ENCODE data around the gene FAXDC2. TPM values are rescaled to one million over a fixed set of nuclear protein-coding genes. Genes with fewer than 3 reads are reported as not detected.

Gene FAXDC2
- 0.29 to 0.37 TPM (median 0.35 TPM) in 5 replicates for total RNA-seq (2022; extraction: Qiagen RNA extraction)

GRCh38 chr5:154850255-154851062, at the start of gene FAXDC2:
Gene FAXDC2, minus strand, starts transcription at chr5:154850603. Its CDS starts 12,425 bp downstream, at chr5:154838178.

GRCh38 chr5:154858297-154858971, 8.0 kb upstream of the FAXDC2 start, which contains the start of gene CNOT8:
Gene CNOT8, plus strand, starts transcription at chr5:154858627. Its CDS starts 4,652 bp downstream, at chr5:154863279.

Other genes starting within 250 kb of the FAXDC2 start
- gene LARP1, start 95.2 kb downstream of the FAXDC2 start, total RNA-seq (2022; extraction: Qiagen RNA extraction): 115 to 143 TPM (median 131 TPM) in 5 replicates
- gene CNOT8, start 8.0 kb upstream of the FAXDC2 start, total RNA-seq (2022; extraction: Qiagen RNA extraction): 29.6 to 38.6 TPM (median 34.4 TPM) in 5 replicates
- gene GEMIN5, start 87.6 kb upstream of the FAXDC2 start, total RNA-seq (2022; extraction: Qiagen RNA extraction): 19.0 to 24.9 TPM (median 20.2 TPM) in 5 replicates
- 41.3 to 58.6 TPM (median 57.3 TPM) in 5 replicates for gene MRPL22, start 90.5 kb upstream of the FAXDC2 start, total RNA-seq (2022; extraction: Qiagen RNA extraction)
- 0.01 to 0.06 TPM (median 0.03 TPM) in 4 of 5 replicates, not detected in the other for gene KIF4B, start 163.2 kb upstream of the FAXDC2 start, total RNA-seq (2022; extraction: Qiagen RNA extraction)